Calu3 (cell line): ENCODE measurements around the gene ACSF2. TPM values are rescaled to one million over a fixed set of nuclear protein-coding genes. Genes with fewer than 3 reads are reported as not detected.

Experiments
- BruUV-seq: library from RNA; stranded (reverse); fragments of 400-500 nt; replicated peaks from 2 replicates; lab custom pipeline; 2021; lab: Mats Ljungman, UMichigan
- CTCF ChIA-PET: fragments of 300-600 bp; sonication (Branson Sonifier 250); formaldehyde crosslinking; loops from one replicate; lab custom pipeline; 2022; ENCODE audit warnings: antibody characterized with exemption; lab: Charles Lee
- DNase-seq: peaks from one replicate; pipeline ENCODE4 v3.0.0; 2022
- H3K27ac Mint-ChIP-seq: one replicate; pipeline ENCODE4 v1.8.0; 2022; ENCODE audit warnings: mixed read lengths; ENCODE audit not compliant: unreplicated experiment
- H3K27me3 Mint-ChIP-seq: one replicate; pipeline ENCODE4 v1.8.0; 2022; ENCODE audit warnings: mixed read lengths; ENCODE audit not compliant: unreplicated experiment
- H3K36me3 Mint-ChIP-seq: one replicate; pipeline ENCODE4 v1.8.0; 2022; ENCODE audit warnings: mild to moderate bottlenecking, moderate library complexity, mixed read lengths; ENCODE audit not compliant: insufficient read depth, unreplicated experiment
- H3K4me1 Mint-ChIP-seq: one replicate; pipeline ENCODE4 v1.8.0; 2022; ENCODE audit warnings: mild to moderate bottlenecking, low read depth, mixed read lengths; ENCODE audit not compliant: unreplicated experiment
- H3K4me3 Mint-ChIP-seq: one replicate; pipeline ENCODE4 v1.8.0; 2022; ENCODE audit warnings: mild to moderate bottlenecking, low read depth, moderate library complexity, mixed read lengths; ENCODE audit not compliant: unreplicated experiment
- H3K9me3 Mint-ChIP-seq: one replicate; pipeline ENCODE4 v1.8.0; 2022; ENCODE audit warnings: low read depth, mixed read lengths; ENCODE audit not compliant: unreplicated experiment
- intact Hi-C: fragments of 100-400 bp; cut with micrococcal nuclease; formaldehyde crosslinking; loops from one replicate; pipeline ENCODE4 v1.10.0; 2022; ENCODE audit not compliant: unreplicated experiment
- total RNA-seq: library from RNA; stranded (reverse); gene quantifications from 2 replicates; pipeline ENCODE4 v1.2.3, GENCODE V29; 2022
- TF ChIP-seq, protein P1 (sequence below): fragments of 200-600 bp; IDR thresholded peaks from one replicate; pipeline ENCODE4 v1.8.0; 2022; ENCODE audit warnings: antibody characterized with exemption; ENCODE audit not compliant: unreplicated experiment

Gene ACSF2
- total RNA-seq, 1 experiment from 2014 or later, result 148 TPM

DNA sequence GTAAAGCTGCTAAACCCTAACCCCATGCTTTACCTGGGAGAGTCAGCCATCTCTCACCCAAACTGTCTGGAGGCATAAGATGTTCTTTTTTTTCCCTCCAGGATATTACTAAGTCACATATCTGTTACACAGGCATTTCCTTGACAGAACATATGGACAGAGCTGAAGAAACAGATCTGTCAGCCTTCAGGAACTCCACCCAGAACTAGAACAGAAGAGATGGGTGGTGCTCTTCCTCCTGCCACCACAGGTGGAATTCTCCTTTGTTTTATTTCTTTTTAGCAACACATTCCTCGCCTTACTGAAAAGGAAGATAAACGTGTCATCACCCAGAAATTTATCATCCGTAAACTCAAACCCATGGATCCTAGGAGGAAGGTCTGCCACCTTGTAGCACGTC, 91.0 kb downstream of the ACSF2 start:
- Mint-ChIP-seq H3K27me3 (peaks cover 25% of the 10 kb centered on the region), H3K27ac (no peak overlapping the region), H3K4me3 (no peak overlapping the region), H3K9me3 (no peaks in the 10 kb centered on the region), H3K4me1 (peaks cover 3% of the 10 kb centered on the region), H3K36me3 (peaks cover 4% of the 10 kb centered on the region)
- DNase-seq, result no peak
- CTCF ChIA-PET, result interaction anchor here (0.6 kb wide), 1 partner anchor 267 kb away, joined by 5 read pairs; no protein-coding TSS in a partner anchor
- no TSS peak for BruUV-seq
- intact Hi-C loops, result no loop called here
- TF ChIP-seq, protein P1, sequence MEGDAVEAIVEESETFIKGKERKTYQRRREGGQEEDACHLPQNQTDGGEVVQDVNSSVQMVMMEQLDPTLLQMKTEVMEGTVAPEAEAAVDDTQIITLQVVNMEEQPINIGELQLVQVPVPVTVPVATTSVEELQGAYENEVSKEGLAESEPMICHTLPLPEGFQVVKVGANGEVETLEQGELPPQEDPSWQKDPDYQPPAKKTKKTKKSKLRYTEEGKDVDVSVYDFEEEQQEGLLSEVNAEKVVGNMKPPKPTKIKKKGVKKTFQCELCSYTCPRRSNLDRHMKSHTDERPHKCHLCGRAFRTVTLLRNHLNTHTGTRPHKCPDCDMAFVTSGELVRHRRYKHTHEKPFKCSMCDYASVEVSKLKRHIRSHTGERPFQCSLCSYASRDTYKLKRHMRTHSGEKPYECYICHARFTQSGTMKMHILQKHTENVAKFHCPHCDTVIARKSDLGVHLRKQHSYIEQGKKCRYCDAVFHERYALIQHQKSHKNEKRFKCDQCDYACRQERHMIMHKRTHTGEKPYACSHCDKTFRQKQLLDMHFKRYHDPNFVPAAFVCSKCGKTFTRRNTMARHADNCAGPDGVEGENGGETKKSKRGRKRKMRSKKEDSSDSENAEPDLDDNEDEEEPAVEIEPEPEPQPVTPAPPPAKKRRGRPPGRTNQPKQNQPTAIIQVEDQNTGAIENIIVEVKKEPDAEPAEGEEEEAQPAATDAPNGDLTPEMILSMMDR, result no peak

DNA sequence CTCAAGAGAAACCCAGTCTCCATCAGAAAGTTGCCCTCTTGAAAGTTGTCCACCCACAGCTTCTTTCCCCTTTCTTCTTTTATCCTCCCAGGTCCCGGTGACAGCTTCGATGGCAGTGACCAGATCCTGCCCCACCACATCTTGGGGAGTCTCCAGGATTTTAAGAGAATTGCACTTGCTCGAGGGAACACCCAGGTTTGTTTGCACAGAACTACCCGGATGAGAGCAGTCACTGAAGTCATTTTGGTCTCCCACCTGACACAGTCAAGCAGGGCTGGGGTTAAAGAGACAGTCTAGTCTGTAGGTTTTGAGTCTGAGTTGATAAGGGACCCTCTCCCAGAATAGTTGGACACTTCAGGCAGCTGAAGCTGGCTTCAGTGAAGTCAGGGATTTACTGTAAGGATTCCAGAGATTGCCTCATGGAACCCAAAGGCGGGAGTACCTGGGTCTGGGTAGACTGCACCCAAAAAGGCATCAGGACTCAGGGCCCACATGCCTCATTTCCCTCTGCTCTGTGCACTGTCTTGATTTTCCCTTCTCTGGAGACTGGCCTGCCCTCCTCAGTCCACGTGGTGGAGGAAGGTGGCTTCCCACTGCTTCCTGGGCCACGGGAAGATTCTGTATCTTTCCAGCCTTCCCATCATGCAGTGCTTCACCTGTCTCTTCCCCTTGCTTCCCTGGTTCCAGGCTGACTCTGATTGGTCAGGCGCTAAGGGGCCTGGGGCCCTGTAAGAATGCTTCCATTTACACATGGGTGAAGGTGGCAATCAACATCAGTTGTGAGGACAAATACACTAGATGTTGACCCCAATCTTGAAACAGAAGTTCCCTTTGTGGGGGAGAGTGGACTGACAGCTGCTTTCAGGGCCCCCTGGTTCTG, 91.7 kb downstream of the ACSF2 start:
- Mint-ChIP-seq H3K36me3 (peaks cover 4% of the 10 kb centered on the region), H3K4me3 (no peak overlapping the region), H3K27ac (no peak overlapping the region), H3K27me3 (peaks cover 25% of the 10 kb centered on the region), H3K9me3 (no peaks in the 10 kb centered on the region), H3K4me1 (no peaks in the 10 kb centered on the region)
- TF ChIP-seq, protein P1, result no peak
- DNase-seq, result no peak
- BruUV-seq, result no TSS peak
- intact Hi-C loops, result no loop called here
- CTCF ChIA-PET, result interaction anchor here (0.6 kb wide), 1 partner anchor 268 kb away, joined by 5 read pairs; no protein-coding TSS in a partner anchor

DNA sequence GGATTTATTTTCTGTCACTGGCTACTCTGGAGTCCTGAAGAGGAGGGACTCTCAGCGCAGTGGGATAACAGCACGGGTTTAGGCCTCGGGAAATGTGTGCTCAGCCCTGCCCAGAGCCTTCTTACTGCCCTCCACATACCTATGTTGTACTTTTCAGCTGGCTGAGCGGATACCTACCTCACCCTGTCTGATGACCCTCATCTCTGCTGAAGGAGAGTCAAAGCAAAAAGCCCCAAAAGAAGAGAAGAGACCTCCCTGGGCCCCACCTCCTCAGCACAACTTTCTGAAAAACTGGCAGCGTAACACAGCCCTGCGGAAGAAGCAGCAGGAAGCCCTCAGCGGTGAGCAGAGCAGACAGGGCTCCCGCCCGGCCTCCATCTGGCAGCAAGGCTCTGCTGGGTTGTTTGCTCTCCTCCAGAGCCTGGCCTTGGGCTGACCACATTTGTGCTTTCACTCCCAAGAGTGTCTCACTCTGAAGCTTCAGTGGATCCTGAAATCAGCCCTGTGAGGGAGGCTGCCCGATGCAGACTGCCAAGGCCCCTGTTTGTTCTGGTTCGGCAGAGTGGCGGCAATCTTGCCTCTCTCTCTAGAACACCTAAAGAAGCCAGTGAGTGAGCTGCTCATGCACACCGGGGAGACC, 92.5 kb downstream of the ACSF2 start:
- CTCF ChIA-PET, result no interaction called here
- intact Hi-C loops, result no loop called here
- Mint-ChIP-seq H3K27me3 (peaks cover 25% of the 10 kb centered on the region), H3K4me1 (no peaks in the 10 kb centered on the region), H3K27ac (no peak overlapping the region), H3K9me3 (no peaks in the 10 kb centered on the region), H3K36me3 (peaks cover 4% of the 10 kb centered on the region), H3K4me3 (no peak overlapping the region)
- no TSS peak for BruUV-seq
- TF ChIP-seq, protein P1, result no peak
- no peak for DNase-seq

DNA sequence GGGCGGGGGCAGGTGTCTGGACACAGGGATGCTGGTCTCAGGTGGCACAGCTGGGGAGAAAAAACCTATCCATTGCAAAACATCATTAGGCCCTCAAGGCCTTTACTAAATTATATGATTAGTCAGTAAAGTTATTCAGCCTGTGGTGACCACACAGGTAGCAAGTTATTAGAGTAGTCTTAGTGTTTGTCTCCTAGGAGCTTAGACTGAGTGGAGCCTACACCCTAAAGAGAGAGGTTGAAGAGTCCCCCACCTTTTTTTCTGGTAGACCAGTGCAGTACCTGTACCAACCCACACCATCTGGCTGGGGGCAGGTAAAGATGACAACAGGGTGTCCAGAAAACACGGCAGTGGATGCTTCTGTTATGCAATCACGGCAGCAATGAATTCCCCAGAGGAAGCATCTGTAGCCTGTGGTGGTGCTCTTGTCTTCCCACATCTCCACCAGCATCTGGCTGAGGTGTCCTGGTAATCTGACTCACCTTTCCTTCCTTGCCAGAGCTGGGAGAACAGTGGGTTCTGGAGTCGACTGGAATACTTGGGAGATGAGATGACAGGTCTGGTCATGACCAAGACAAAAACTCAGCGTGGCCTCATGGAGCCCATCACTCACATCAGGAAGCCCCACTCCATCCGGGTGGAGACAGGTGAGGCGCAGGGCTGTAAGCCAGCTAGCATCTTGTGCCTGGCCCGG, 93.3 kb downstream of the ACSF2 start:
- no peaks in the 10 kb centered on the region for H3K9me3 Mint-ChIP-seq
- no peak overlapping the region for H3K4me3 Mint-ChIP-seq
- TF ChIP-seq, protein P1, result no peak
- no TSS peak for BruUV-seq
- no peak overlapping the region for H3K27ac Mint-ChIP-seq
- CTCF ChIA-PET, result no interaction called here
- peaks cover 25% of the 10 kb centered on the region for H3K27me3 Mint-ChIP-seq
- no peaks in the 10 kb centered on the region for H3K4me1 Mint-ChIP-seq
- intact Hi-C loops, result no loop called here
- H3K36me3 Mint-ChIP-seq, result peaks cover 4% of the 10 kb centered on the region
- DNase-seq, result no peak
